Stimulated activated naive CD8-positive, alpha-beta T cell treated with anti-CD3 and anti-CD28 coated beads, Interleukin-15, Interleukin-2, amounts not matched to agents 100 U/mL and 50 U/mL, for 24 hours (primary cell): ENCODE data around the gene IGF1R.
A peak's percentile ranks its signal among the peaks of the same experiment; 100 is the strongest.

ENCODE experiments used
- ATAC-seq: fragments of 150-1000 bp; cut with Tn5 transposase; one replicate; pipeline ENCODE4 v1.10.0; 2021
- DNase-seq: peaks from one replicate; pipeline ENCODE4 v3.0.0; 2021

The IGF1R gene

DNA sequence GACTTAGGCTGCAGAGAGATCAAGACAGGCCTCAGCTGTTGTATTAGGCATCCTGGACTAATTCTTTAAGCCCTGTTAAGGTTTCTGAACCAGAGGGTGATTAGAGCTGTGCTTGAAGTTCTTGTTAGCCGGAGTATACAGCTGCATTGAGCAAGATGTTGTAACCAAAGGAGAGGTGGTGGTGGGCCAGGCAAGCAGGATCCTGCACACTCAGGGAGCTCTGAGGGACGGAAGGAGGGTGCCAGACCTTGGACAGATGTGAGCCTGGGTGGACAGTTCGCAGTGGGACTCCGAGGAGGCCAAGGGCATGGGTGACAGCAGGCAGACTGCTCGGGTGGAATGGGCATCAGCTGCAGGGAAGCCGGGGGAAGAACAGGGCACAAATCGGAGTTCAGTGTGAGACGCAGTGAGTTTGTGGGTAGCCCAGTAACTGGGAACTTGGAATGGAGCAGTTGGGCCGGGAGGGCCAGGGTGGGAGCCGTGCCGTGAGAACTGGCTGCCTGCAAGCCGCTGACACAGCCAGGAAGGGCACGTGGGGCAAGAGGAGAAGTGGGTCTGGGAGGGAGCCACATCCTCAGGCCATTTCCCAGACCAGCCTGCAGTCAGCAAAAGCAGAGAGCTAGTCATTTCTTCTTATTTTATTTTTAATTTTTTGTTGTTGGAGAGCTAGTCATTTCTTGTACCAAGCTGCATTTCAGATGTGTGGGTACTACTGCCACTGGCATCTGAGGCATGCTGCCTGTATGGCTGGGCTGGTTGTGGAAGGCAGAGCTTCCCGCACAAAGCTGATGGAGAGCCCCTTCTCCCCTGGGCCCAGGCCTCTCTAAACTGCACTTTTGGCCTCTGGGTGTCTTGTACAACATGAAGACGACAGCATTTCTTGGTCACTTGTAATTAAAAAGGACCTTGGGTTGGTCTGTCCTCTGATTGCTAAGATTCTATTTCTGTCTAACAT is 298.2 kb downstream of the IGF1R start:
- ATAC-seq (no peak), DNase-seq (no peak)

DNA sequence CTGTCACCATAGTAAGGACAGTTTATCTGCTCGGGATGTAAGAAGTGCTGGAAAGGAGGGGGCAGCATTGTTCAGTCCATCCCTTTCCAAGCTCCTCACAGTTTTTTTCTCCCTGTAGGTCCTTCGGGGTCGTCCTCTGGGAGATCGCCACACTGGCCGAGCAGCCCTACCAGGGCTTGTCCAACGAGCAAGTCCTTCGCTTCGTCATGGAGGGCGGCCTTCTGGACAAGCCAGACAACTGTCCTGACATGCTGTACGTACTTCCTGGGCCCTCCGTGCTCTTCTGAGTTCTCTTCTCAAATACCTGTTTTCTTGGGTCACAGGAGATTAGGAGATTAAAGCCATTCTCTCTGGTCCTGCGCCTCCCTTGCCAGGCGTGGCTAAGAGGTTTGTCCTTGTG is 300.1 kb downstream of the IGF1R start:
- no peak for DNase-seq
- no peak for ATAC-seq

DNA sequence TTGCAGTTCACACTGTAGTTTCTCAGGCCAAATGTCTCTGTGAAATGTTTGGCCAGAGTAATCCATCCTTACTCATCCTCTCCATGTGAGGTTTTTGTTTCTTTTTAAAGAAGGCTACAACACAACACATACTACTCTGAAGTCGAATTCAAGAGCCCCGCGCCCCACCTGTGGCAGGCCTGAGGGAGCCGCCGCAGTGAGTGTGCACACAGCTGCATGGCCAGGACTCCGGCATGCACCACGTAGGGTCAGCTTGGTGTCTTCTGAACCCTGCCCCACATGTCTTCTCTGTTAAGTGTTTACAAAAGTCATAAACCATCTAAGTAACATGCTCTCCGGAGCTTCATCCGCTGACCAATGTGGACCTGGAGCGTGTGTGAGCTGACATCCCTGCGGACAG is 300.6 kb downstream of the IGF1R start:
- ATAC-seq (no peak), DNase-seq (no peak)

DNA sequence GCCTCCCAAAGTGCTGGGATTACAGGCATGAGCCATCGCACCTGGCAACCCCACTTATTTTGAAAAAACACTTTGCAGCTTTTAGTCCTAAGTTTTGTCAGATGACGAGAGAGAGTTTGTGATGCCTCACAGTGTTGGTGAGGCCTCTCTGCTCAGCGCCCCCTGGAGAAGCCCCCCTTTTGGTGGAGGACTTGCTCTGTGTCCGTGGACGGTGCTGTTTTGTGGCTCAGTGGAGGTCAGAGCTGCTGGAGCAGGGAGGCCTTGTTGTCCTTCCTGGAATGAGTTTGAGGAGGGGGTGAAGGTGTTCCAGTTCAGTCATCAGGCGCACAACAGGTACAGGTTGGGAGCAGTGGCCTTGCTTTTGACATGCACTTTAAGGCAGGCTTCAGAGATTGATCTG is 301.3 kb downstream of the IGF1R start:
- no peak for ATAC-seq
- DNase-seq: no peak

DNA sequence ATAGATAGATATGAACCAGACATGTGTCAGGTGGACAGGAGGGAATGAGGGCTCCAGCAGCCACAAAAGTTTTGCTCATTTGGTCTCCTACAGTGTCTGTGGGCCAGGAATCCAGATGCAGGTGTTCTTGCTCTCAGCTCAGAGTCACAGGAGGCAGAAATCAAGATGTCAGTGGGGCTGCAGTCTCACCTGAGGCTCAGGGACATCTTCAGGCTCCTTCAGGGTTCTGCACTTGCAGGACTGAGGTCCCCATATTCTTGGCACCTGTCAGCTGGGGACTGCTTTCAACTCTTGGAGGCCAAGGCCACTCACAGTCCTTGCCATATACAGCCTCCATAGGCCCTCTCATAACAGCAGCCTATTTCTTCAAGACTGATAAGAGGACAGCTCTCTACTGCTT is 301.9 kb downstream of the IGF1R start:
- ATAC-seq: no peak
- no peak for DNase-seq

GRCh38 chr15:98951004-98951403 is 302.7 kb downstream of the IGF1R start:
- DNase-seq (no peak), ATAC-seq (no peak)

DNA sequence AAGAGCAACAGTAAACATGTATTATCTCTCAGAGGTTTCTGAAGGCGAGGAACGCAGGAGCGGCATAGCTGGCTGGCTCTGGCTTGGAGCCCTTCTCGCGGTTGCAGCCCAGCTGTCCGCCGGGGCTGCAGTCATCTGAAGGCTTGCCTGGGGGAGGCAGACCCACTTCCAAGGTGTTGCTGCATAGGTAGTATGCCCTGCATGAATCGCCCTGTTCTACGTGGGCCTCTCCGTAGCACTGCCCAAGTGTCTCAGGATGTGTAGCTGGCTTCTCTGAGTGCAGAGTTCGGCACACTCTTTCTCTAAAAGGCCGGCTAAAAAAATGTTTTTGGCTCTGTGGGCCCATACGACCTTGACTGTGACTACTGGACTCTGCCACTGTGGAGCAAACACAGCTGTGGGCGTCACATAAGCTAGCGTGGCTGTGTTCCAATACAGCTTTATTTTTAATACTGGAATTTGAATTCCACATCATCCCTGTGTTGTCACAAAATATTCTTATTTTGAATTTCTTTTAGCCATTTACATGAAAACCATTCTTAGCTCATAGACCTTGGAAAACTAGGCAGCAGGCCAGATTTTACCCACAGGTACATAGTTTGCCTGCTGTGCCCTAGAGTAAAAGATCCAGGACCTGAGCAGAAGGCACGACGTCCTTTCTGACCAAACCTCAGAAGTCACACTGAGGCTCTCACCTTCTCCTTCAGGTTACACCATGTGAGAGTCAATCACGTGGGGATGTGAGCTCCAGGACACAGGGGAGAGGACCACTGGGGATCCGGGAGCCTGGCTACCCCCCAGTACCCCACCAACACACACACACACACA is 303.4 kb downstream of the IGF1R start:
- DNase-seq (no peak), ATAC-seq (no peak)

- DNase-seq (peak; percentile 6), ATAC-seq (peak; percentile 64)
These were observed 304.1 kb downstream of the IGF1R start for GRCh38 chr15:98952381-98952803.

GRCh38 chr15:98953000-98953787 is 304.9 kb downstream of the IGF1R start:
- peak; percentile 76 for ATAC-seq
- peak; percentile 11 for DNase-seq

DNA sequence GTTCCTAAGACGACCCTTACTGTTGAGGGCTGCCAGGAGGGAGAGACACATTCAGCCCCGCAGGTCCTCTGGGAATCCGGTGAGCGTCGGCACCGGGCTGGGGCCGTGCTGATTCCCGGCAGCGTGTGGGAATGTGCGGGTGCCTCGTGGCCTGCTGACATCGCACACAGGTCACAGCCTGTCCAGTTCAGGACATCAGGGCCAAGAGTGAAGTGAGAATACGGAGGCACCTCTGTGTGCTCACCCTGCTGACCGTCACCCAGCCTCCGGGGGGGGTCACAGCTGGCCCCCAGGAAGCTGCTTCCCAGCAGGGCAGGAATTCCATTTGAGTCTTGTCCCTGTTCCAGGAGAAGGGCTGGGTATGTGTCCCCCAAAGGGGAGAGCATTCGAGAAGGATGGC is 305.6 kb downstream of the IGF1R start:
- DNase-seq (no peak), ATAC-seq (no peak)

GRCh38 chr15:98954411-98954810 is 306.1 kb downstream of the IGF1R start:
- DNase-seq (no peak), ATAC-seq (no peak)

DNA sequence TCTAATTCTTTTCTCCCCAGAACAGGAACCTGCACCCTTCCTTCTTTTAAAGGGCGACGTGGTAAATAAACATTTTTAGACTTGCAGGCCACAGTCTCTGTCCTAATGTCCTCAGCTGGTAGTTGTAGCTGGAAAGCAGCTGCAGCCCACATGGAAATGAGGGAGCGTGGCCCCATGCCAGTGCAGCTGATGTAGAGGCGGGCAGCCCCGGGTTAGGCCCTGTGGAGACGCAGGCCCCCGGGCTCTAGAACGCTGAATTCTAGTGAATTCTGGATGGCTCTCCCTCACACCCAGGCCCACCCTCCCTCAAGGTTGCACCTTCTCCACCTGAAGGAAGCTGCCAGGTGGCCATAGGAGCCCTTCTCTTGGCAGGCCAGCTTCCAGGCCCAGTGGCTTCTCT is 307.0 kb downstream of the IGF1R start:
- DNase-seq (no peak), ATAC-seq (no peak)

- ATAC-seq: no peak
- no peak for DNase-seq
These were observed 307.8 kb downstream of the IGF1R start for GRCh38 chr15:98955961-98956723.

GRCh38 chr15:98956796-98957553 is 308.6 kb downstream of the IGF1R start:
- DNase-seq: no peak
- ATAC-seq: no peak

DNA sequence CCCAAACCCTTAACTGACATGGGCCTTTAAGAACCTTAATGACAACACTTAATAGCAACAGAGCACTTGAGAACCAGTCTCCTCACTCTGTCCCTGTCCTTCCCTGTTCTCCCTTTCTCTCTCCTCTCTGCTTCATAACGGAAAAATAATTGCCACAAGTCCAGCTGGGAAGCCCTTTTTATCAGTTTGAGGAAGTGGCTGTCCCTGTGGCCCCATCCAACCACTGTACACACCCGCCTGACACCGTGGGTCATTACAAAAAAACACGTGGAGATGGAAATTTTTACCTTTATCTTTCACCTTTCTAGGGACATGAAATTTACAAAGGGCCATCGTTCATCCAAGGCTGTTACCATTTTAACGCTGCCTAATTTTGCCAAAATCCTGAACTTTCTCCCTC is 309.3 kb downstream of the IGF1R start:
- no peak for DNase-seq
- ATAC-seq: no peak

DNA sequence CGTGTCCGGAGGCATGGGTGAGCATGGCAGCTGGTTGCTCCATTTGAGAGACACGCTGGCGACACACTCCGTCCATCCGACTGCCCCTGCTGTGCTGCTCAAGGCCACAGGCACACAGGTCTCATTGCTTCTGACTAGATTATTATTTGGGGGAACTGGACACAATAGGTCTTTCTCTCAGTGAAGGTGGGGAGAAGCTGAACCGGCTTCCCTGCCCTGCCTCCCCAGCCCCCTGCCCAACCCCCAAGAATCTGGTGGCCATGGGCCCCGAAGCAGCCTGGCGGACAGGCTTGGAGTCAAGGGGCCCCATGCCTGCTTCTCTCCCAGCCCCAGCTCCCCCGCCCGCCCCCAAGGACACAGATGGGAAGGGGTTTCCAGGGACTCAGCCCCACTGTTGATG is 309.7 kb downstream of the IGF1R start:
- ATAC-seq: no peak
- no peak for DNase-seq

DNA sequence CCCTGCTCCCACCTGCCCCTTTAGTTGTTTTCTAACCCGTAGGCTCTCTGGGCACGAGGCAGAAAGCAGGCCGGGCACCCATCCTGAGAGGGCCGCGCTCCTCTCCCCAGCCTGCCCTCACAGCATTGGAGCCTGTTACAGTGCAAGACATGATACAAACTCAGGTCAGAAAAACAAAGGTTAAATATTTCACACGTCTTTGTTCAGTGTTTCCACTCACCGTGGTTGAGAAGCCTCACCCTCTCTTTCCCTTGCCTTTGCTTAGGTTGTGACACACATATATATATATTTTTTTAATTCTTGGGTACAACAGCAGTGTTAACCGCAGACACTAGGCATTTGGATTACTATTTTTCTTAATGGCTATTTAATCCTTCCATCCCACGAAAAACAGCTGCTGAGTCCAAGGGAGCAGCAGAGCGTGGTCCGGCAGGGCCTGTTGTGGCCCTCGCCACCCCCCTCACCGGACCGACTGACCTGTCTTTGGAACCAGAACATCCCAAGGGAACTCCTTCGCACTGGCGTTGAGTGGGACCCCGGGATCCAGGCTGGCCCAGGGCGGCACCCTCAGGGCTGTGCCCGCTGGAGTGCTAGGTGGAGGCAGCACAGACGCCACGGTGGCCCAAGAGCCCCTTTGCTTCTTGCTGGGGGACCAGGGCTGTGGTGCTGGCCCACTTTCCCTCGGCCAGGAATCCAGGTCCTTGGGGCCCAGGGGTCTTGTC is 310.7 kb downstream of the IGF1R start:
- no peak for ATAC-seq
- no peak for DNase-seq

DNA sequence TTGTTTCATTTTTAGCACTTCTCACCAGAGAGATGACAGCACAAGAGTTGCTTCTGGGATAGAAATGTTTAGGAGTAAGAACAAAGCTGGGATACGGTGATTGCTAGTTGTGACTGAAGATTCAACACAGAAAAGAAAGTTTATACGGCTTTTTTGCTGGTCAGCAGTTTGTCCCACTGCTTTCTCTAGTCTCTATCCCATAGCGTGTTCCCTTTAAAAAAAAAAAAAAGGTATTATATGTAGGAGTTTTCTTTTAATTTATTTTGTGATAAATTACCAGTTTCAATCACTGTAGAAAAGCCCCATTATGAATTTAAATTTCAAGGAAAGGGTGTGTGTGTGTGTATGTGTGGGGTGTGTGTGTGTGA is 311.3 kb downstream of the IGF1R start:
- no peak for ATAC-seq
- no peak for DNase-seq

- ATAC-seq: no peak
- no peak for DNase-seq
These were observed 312.3 kb downstream of the IGF1R start for GRCh38 chr15:98960555-98961050.

- no peak for ATAC-seq
- DNase-seq: no peak
These were observed 315.1 kb downstream of the IGF1R start for GRCh38 chr15:98963444-98963843.
